ENCODE data around the gene TCEAL5. TPM values are rescaled to one million over a fixed set of nuclear protein-coding genes. Genes with fewer than 3 reads are reported as not detected.

The TCEAL5 gene
- total and polyA plus RNA-seq, 10 of the 15 experiments (the other 5 are each of a cell fraction or from before 2014, with no cell fraction given): not detected

DNA sequence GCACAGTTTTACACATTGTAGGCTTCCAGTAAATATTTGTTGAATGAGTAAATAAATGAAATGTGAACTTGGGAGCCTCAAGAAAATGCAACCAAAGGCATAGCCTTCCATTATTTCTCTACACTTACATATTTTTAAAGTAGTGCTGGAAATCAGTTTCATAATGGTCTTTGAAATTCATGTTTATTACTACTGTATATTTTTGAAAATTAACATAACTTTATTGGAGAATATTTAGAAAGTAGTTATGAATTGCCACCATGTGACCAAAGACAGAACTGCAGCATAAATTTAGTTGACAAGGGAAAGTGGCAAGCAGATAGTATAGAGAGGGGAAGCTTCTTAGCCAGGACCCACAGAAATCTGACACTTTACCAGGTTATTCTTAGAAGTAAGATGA is 28.0 kb downstream of the TCEAL5 start:
- Histone ChIP-seq H3K79me2 (ENCODE audit: control insufficient read depth, insufficient read depth, low read length) (no peaks in the 10 kb centered on the region), H3K36me3 (ENCODE audit: control insufficient read depth in 2 of 2, insufficient read depth in 2 of 2, low read length in 1 of 2) (no peaks in the 10 kb centered on the region), H4K20me1 (ENCODE audit: control insufficient read depth, insufficient read depth) (no peaks in the 10 kb centered on the region; the same call in 1 of the 2 replicates), H3K27ac (ENCODE audit: control insufficient read depth, insufficient read depth) (no peak overlapping the region), H3K9me3 (replicated peaks; ENCODE audit: control insufficient read depth, insufficient read depth, low read length) (no peaks in the 10 kb centered on the region), H3K4me1 (ENCODE audit: control insufficient read depth, insufficient read depth, low read length) (peaks cover under 1% of the 10 kb centered on the region; the same call in 1 of the 2 replicates), H3K4me2 (ENCODE audit: control insufficient read depth, insufficient read depth) (no peak overlapping the region), H3K27me3 (replicated peaks in 1 of 2; ENCODE audit: control insufficient read depth in 2 of 2, insufficient read depth in 2 of 2, low read length in 1 of 2) (no peaks in the 10 kb centered on the region), H3K4me3 (no peak overlapping the region), H2AFZ (ENCODE audit: control insufficient read depth, low read depth, low read length) (no peak overlapping the region), H3K9ac (ENCODE audit: control insufficient read depth, insufficient read depth, low read length) (no peak overlapping the region)
- no TSS peak for BruUV-seq (replicated peaks)
- ChIA-PET RAD21 (ENCODE audit: unreplicated experiment) (interaction anchor here (1.0 kb wide), 1 partner anchor 37 kb away, joined by 4 read pairs; no protein-coding TSS in a partner anchor), POLR2A (no interaction called here), SMC1A (ENCODE audit: uncharacterized antibody, unreplicated experiment) (no interaction called here), CTCF (interaction anchor here (0.9 to 2.0 kb wide), 4 partner anchors 10 to 216 kb away, joined by 3 to 11 read pairs (median 4); no protein-coding TSS in a partner anchor)
- TF ChIP-seq SUZ12 (IDR thresholded peaks at IDR 0.05; ENCODE audit: unreplicated experiment) (no peak), SIX5 (IDR thresholded peaks at IDR 0.05; ENCODE audit: low read depth, low read length, severe bottlenecking) (no peak), CREM (IDR thresholded peaks at IDR 0.05; ENCODE audit: low read depth) (no peak), RAD21 (IDR thresholded peaks at IDR 0.05; ENCODE audit: insufficient read depth, low read depth, low read length) (peak; percentile 40), TBL1XR1 (IDR thresholded peaks at IDR 0.05; ENCODE audit: low read depth, low read length) (no peak), STAT3 (IDR thresholded peaks at IDR 0.05; ENCODE audit: low read depth, low read length) (no peak), BMI1 (IDR thresholded peaks at IDR 0.05; ENCODE audit: borderline replicate concordance) (no peak), BCL11A (IDR thresholded peaks at IDR 0.05; ENCODE audit: low read depth, low read length) (no peak), HDGF (IDR thresholded peaks at IDR 0.05) (no peak), POLR2AphosphoS5 (IDR thresholded peaks at IDR 0.05; ENCODE audit: low read length) (no peak), SIN3A (IDR thresholded peaks at IDR 0.05; ENCODE audit: low read depth, low read length) (no peak)
- TF ChIP-seq, protein P1, sequence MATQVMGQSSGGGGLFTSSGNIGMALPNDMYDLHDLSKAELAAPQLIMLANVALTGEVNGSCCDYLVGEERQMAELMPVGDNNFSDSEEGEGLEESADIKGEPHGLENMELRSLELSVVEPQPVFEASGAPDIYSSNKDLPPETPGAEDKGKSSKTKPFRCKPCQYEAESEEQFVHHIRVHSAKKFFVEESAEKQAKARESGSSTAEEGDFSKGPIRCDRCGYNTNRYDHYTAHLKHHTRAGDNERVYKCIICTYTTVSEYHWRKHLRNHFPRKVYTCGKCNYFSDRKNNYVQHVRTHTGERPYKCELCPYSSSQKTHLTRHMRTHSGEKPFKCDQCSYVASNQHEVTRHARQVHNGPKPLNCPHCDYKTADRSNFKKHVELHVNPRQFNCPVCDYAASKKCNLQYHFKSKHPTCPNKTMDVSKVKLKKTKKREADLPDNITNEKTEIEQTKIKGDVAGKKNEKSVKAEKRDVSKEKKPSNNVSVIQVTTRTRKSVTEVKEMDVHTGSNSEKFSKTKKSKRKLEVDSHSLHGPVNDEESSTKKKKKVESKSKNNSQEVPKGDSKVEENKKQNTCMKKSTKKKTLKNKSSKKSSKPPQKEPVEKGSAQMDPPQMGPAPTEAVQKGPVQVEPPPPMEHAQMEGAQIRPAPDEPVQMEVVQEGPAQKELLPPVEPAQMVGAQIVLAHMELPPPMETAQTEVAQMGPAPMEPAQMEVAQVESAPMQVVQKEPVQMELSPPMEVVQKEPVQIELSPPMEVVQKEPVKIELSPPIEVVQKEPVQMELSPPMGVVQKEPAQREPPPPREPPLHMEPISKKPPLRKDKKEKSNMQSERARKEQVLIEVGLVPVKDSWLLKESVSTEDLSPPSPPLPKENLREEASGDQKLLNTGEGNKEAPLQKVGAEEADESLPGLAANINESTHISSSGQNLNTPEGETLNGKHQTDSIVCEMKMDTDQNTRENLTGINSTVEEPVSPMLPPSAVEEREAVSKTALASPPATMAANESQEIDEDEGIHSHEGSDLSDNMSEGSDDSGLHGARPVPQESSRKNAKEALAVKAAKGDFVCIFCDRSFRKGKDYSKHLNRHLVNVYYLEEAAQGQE (IDR thresholded peaks at IDR 0.05; ENCODE audit: low read depth, low read length): no peak
- TF ChIP-seq, protein P2, sequence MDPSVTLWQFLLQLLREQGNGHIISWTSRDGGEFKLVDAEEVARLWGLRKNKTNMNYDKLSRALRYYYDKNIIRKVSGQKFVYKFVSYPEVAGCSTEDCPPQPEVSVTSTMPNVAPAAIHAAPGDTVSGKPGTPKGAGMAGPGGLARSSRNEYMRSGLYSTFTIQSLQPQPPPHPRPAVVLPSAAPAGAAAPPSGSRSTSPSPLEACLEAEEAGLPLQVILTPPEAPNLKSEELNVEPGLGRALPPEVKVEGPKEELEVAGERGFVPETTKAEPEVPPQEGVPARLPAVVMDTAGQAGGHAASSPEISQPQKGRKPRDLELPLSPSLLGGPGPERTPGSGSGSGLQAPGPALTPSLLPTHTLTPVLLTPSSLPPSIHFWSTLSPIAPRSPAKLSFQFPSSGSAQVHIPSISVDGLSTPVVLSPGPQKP (IDR thresholded peaks at IDR 0.05; ENCODE audit: low read depth, low read length): no peak
- TF ChIP-seq, protein P3, sequence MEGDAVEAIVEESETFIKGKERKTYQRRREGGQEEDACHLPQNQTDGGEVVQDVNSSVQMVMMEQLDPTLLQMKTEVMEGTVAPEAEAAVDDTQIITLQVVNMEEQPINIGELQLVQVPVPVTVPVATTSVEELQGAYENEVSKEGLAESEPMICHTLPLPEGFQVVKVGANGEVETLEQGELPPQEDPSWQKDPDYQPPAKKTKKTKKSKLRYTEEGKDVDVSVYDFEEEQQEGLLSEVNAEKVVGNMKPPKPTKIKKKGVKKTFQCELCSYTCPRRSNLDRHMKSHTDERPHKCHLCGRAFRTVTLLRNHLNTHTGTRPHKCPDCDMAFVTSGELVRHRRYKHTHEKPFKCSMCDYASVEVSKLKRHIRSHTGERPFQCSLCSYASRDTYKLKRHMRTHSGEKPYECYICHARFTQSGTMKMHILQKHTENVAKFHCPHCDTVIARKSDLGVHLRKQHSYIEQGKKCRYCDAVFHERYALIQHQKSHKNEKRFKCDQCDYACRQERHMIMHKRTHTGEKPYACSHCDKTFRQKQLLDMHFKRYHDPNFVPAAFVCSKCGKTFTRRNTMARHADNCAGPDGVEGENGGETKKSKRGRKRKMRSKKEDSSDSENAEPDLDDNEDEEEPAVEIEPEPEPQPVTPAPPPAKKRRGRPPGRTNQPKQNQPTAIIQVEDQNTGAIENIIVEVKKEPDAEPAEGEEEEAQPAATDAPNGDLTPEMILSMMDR (IDR thresholded peaks at IDR 0.05 in 2 of 3, conservative IDR thresholded peaks at IDR 0.05 in 1 of 3; ENCODE audit: control insufficient read depth in 2 of 3, extremely low read depth in 1 of 3, insufficient read depth in 1 of 3, low read depth in 3 of 3, low read length in 3 of 3): peak; percentile 27 to 37 (median 34); a peak in 3 of 6 replicates
- TF ChIP-seq, protein P4, sequence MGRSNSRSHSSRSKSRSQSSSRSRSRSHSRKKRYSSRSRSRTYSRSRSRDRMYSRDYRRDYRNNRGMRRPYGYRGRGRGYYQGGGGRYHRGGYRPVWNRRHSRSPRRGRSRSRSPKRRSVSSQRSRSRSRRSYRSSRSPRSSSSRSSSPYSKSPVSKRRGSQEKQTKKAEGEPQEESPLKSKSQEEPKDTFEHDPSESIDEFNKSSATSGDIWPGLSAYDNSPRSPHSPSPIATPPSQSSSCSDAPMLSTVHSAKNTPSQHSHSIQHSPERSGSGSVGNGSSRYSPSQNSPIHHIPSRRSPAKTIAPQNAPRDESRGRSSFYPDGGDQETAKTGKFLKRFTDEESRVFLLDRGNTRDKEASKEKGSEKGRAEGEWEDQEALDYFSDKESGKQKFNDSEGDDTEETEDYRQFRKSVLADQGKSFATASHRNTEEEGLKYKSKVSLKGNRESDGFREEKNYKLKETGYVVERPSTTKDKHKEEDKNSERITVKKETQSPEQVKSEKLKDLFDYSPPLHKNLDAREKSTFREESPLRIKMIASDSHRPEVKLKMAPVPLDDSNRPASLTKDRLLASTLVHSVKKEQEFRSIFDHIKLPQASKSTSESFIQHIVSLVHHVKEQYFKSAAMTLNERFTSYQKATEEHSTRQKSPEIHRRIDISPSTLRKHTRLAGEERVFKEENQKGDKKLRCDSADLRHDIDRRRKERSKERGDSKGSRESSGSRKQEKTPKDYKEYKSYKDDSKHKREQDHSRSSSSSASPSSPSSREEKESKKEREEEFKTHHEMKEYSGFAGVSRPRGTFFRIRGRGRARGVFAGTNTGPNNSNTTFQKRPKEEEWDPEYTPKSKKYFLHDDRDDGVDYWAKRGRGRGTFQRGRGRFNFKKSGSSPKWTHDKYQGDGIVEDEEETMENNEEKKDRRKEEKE (IDR thresholded peaks at IDR 0.05): no peak
- TF ChIP-seq, protein P5, sequence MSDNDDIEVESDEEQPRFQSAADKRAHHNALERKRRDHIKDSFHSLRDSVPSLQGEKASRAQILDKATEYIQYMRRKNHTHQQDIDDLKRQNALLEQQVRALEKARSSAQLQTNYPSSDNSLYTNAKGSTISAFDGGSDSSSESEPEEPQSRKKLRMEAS (IDR thresholded peaks at IDR 0.05; ENCODE audit: low read depth, low read length): no peak
- in situ Hi-C loops (cut with MboI) (no loop called here), intact Hi-C loops (cut with micrococcal nuclease; ENCODE audit: unreplicated experiment) (loop anchor here (2.0 kb wide), 1 partner anchor 38 kb away; no protein-coding TSS in a partner anchor)
- FAIRE-seq (no peak), DNase-seq (ENCODE audit: low read depth, low spot score) (no peak), ATAC-seq (peak; percentile 60; the same call in 2 of the 3 replicates)

Measured in GM12878 (cell line).